PC-9 (cell line): Measurements from ENCODE around the gene DNMT3A.
A peak's percentile ranks its signal among the peaks of the same experiment; 100 is the strongest.

Experiments used
- EZH2 ChIP-seq: fragments of 200-600 bp; sonication (generic); IDR thresholded peaks from 2 replicates; pipeline ENCODE4 v1.8.0; 2017; ENCODE audit warnings: antibody characterized with exemption, low read depth
- TF ChIP-seq, protein P1 (sequence below): fragments of 200-600 bp; sonication (generic); conservative IDR thresholded peaks from 2 replicates; pipeline ENCODE4 v1.6.1; 2017; ENCODE audit warnings: mixed run types, antibody characterized with exemption, mild to moderate bottlenecking, moderate library complexity

GRCh38 chr2:25201265-25201664 lies 140.5 kb downstream of the DNMT3A start:
- TF ChIP-seq, protein P1, sequence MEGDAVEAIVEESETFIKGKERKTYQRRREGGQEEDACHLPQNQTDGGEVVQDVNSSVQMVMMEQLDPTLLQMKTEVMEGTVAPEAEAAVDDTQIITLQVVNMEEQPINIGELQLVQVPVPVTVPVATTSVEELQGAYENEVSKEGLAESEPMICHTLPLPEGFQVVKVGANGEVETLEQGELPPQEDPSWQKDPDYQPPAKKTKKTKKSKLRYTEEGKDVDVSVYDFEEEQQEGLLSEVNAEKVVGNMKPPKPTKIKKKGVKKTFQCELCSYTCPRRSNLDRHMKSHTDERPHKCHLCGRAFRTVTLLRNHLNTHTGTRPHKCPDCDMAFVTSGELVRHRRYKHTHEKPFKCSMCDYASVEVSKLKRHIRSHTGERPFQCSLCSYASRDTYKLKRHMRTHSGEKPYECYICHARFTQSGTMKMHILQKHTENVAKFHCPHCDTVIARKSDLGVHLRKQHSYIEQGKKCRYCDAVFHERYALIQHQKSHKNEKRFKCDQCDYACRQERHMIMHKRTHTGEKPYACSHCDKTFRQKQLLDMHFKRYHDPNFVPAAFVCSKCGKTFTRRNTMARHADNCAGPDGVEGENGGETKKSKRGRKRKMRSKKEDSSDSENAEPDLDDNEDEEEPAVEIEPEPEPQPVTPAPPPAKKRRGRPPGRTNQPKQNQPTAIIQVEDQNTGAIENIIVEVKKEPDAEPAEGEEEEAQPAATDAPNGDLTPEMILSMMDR, result peak; percentile 46
- TF ChIP-seq EZH2, result no peak
